Natural killer cell (primary cell): ENCODE data around the gene SAMD11. TPM values are rescaled to one million over a fixed set of nuclear protein-coding genes. Genes with fewer than 3 reads are reported as not detected.

Experiments
- ATAC-seq, 3 donors: fragments of 150-1000 bp in 2 of 3; fragments of 200-7000 bp in 1 of 3; cut with Tn5 transposase; 1 replicate in 1 of 3; 2 replicates in 2 of 3; pipeline ENCODE4 v1.10.0; 2021; ENCODE audit warnings: mild to moderate bottlenecking in 2 of 3, moderate library complexity in 2 of 3
- DNase-seq, 2 donors: peaks; one replicate each; pipeline versions ENCODE4 v3.0.0 to v3.0.0-alpha.2; 2013 to 2021; ENCODE audit warnings: mixed read lengths in 1 of 2
- H3K27ac ChIP-seq: one replicate; pipeline ENCODE4 v1.5.1; 2013; ENCODE audit warnings: mild to moderate bottlenecking, low read length
- H3K27me3 ChIP-seq: one replicate; pipeline ENCODE4 v1.6.1; 2013; ENCODE audit warnings: low read length; ENCODE audit not compliant: control insufficient read depth, insufficient read depth
- H3K36me3 ChIP-seq: one replicate; pipeline ENCODE4 v1.6.1; 2013; ENCODE audit warnings: low read length; ENCODE audit not compliant: control insufficient read depth, insufficient read depth
- H3K4me1 ChIP-seq: one replicate; pipeline ENCODE4 v1.6.1; 2013; ENCODE audit warnings: low read length; ENCODE audit not compliant: control insufficient read depth, insufficient read depth
- H3K4me3 ChIP-seq: one replicate; pipeline ENCODE4 v1.5.1; 2013; ENCODE audit warnings: low read length
- H3K9me3 ChIP-seq: one replicate; pipeline ENCODE4 v1.6.1; 2013; ENCODE audit warnings: low read length; ENCODE audit not compliant: control insufficient read depth, insufficient read depth
- H3K27ac Mint-ChIP-seq, 2 donors: one replicate each; pipeline ENCODE4 v1.8.0; 2022; ENCODE audit warnings: mild to moderate bottlenecking in 2 of 2, mixed read lengths in 2 of 2, moderate library complexity in 1 of 2
- H3K27me3 Mint-ChIP-seq, 2 donors: one replicate each; pipeline ENCODE4 v1.8.0; 2022; ENCODE audit warnings: low read depth in 2 of 2, mixed read lengths in 2 of 2
- H3K36me3 Mint-ChIP-seq: one replicate; pipeline ENCODE4 v1.8.0; 2022; ENCODE audit warnings: mixed read lengths
- H3K4me1 Mint-ChIP-seq, 2 donors: one replicate each; pipeline ENCODE4 v1.8.0; 2022; ENCODE audit warnings: mixed read lengths in 2 of 2
- H3K4me3 Mint-ChIP-seq: one replicate; pipeline ENCODE4 v1.8.0; 2022; ENCODE audit warnings: mild to moderate bottlenecking, moderate library complexity, mixed read lengths
- H3K9me3 Mint-ChIP-seq, 2 donors: one replicate each; pipeline ENCODE4 v1.8.0; 2022; ENCODE audit warnings: mixed read lengths in 2 of 2
- WGBS: methylation state at CpG from one replicate; pipeline ENCODE4 v1.1.7; 2013; ENCODE audit warnings: missing lambda C conversion rate; ENCODE audit not compliant: insufficient coverage; 5-methylcytosine and 5-hydroxymethylcytosine counted together
- intact Hi-C: fragments of 100-400 bp; cut with micrococcal nuclease; formaldehyde crosslinking; loops from one replicate; pipeline ENCODE4 v1.14.2; 2022
- total RNA-seq, 4 donors: library from RNA; stranded (reverse); fragments of 120-200 nt in 1 of 4; gene quantifications; one replicate each; pipeline versions ENCODE4 v1.2.3 to v1.2.4, GENCODE V29; 2013 to 2022
- TF ChIP-seq, protein P1 (sequence below): fragments of 200-600 bp; IDR thresholded peaks from one replicate; pipeline ENCODE4 v1.8.0; 2022; ENCODE audit warnings: antibody characterized with exemption

The SAMD11 gene
- total RNA-seq, 3 donors from 2014 or later (not counting 1 experiment from before 2014, with no cell fraction given), result not detected

DNA sequence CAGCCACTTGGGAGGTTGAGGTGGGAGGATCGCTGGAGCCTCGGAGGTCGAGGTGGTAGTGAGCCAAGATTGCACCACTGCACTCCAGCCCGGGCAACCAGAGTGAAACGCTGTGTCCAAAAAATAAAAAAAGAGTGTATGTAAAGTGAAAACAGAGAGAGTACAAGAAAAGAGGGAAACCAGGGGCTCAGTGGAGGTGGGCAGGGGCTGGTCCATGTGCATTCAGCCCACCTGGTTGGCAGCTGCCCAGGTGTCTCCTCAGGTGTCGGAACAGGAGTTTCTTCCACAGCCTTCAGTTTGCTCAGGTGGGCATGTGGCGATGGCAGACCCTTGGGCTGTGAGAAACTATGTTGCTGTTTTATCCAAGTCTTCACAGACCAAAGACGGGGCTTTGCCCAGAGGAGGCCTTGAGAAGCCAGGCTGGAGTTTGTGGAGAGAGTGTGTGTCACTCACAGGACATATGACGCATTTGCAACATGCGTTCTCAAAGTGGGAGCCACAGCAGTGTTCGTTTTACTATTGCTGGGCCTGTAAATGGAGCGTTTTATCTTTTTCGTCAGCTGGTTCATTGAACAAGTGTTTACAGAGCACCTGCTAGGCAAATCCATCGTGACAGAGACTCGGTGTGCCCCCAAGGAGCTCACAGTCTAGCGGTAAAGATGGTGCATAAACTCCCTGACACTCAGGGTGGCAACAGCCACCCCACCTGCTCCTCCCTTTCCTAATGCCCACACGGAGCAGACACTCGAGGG lies 22.4 kb upstream of the SAMD11 start:
- Histone ChIP-seq H3K27ac (no peak overlapping the region), H3K36me3 (no peaks in the 10 kb centered on the region), H3K4me1 (peaks cover 25% of the 10 kb centered on the region), H3K9me3 (peaks cover 7% of the 10 kb centered on the region), H3K27me3 (peaks cover 16% of the 10 kb centered on the region), H3K4me3 (no peak overlapping the region)
- TF ChIP-seq, protein P1, sequence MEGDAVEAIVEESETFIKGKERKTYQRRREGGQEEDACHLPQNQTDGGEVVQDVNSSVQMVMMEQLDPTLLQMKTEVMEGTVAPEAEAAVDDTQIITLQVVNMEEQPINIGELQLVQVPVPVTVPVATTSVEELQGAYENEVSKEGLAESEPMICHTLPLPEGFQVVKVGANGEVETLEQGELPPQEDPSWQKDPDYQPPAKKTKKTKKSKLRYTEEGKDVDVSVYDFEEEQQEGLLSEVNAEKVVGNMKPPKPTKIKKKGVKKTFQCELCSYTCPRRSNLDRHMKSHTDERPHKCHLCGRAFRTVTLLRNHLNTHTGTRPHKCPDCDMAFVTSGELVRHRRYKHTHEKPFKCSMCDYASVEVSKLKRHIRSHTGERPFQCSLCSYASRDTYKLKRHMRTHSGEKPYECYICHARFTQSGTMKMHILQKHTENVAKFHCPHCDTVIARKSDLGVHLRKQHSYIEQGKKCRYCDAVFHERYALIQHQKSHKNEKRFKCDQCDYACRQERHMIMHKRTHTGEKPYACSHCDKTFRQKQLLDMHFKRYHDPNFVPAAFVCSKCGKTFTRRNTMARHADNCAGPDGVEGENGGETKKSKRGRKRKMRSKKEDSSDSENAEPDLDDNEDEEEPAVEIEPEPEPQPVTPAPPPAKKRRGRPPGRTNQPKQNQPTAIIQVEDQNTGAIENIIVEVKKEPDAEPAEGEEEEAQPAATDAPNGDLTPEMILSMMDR, result no peak
- no peak for ATAC-seq
- Mint-ChIP-seq H3K4me1 (peaks cover 17 to 20% of the 10 kb centered on the region in 2 donors), H3K36me3 (no peaks in the 10 kb centered on the region), H3K9me3 (no peaks in the 10 kb centered on the region), H3K27me3 (peaks cover 23 to 41% of the 10 kb centered on the region in 2 donors), H3K27ac (no peak overlapping the region), H3K4me3 (no peak overlapping the region)
- intact Hi-C loops, result no loop called here
- peak in 1 of 2 donors; percentile 12 for DNase-seq
- 89% methylated on average over 18 of the region's 18 CpGs for WGBS

DNA sequence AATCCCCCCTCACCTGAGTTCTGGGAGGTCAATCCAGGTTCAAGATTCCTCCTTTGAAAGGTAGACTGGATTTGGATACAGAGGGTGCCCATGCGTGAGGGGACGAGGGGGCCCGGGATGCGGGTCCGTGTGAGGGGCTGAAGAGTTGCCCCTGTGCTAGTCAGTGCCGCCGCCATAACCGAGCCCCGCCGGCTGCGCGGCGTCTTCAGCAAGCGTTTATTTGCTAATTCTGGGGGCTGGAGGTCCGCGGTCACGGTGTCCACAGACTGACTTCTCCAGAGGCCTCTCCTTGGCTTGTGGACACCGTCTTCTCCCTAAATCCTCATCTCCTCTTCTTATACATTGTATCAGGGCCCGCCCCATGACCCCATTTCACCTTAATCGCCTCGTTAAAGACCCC lies 20.9 kb upstream of the SAMD11 start:
- DNase-seq (peak in 1 of 2 donors; percentile 11), ATAC-seq (no peak)
- Histone ChIP-seq H3K27ac (no peak overlapping the region), H3K36me3 (no peaks in the 10 kb centered on the region), H3K9me3 (peaks cover 7% of the 10 kb centered on the region), H3K4me3 (no peak overlapping the region), H3K4me1 (peaks cover 25% of the 10 kb centered on the region), H3K27me3 (peaks cover 14% of the 10 kb centered on the region)
- TF ChIP-seq, protein P1, result no peak
- H3K9me3 Mint-ChIP-seq, result no peaks in the 10 kb centered on the region
- peaks cover 16 to 23% of the 10 kb centered on the region in 2 donors for H3K4me1 Mint-ChIP-seq
- H3K36me3 Mint-ChIP-seq, result no peaks in the 10 kb centered on the region
- no peak overlapping the region for H3K4me3 Mint-ChIP-seq
- no peak overlapping the region for H3K27ac Mint-ChIP-seq
- H3K27me3 Mint-ChIP-seq, result peaks cover 10 to 29% of the 10 kb centered on the region in 2 donors
- 97% methylated on average over 21 of the region's 21 CpGs for WGBS
- intact Hi-C loops, result no loop called here

DNA sequence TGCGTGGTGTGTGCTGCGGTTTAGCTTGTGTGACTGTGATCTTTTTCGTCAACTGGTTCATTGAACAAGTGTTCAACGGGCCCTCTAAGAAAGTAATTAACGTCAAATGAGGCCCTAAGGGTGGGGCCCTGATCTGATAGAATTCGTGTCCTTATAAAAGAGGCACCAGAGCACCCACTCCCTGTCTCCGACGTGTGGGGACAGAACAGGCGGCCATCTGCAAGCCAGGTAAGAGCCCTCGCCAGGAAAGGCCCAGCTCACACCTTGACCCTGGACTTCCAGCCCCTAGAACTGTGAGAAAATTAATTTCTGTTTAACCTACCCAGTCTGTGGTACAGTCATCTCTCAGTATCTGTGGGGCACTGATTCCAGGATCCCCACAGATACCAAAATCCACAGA lies 20.4 kb upstream of the SAMD11 start:
- Mint-ChIP-seq H3K4me3 (peak overlapping the region; percentile 47), H3K27ac (no peak overlapping the region), H3K9me3 (no peaks in the 10 kb centered on the region), H3K4me1 (peaks cover 11 to 18% of the 10 kb centered on the region in 2 donors), H3K36me3 (no peaks in the 10 kb centered on the region), H3K27me3 (peaks cover 5 to 29% of the 10 kb centered on the region in 2 donors)
- DNase-seq, result no peak
- H3K27me3 ChIP-seq, result peaks cover 11% of the 10 kb centered on the region
- no peak for ATAC-seq
- peaks cover 21% of the 10 kb centered on the region for H3K4me1 ChIP-seq
- H3K36me3 ChIP-seq, result no peaks in the 10 kb centered on the region
- intact Hi-C loops, result no loop called here
- no peak overlapping the region for H3K4me3 ChIP-seq
- H3K27ac ChIP-seq, result no peak overlapping the region
- TF ChIP-seq, protein P1, result no peak
- H3K9me3 ChIP-seq, result peaks cover 2% of the 10 kb centered on the region
- WGBS, result 94% methylated on average over 10 of the region's 10 CpGs
